ENCODE measurements around the gene FAIM2.

DNA sequence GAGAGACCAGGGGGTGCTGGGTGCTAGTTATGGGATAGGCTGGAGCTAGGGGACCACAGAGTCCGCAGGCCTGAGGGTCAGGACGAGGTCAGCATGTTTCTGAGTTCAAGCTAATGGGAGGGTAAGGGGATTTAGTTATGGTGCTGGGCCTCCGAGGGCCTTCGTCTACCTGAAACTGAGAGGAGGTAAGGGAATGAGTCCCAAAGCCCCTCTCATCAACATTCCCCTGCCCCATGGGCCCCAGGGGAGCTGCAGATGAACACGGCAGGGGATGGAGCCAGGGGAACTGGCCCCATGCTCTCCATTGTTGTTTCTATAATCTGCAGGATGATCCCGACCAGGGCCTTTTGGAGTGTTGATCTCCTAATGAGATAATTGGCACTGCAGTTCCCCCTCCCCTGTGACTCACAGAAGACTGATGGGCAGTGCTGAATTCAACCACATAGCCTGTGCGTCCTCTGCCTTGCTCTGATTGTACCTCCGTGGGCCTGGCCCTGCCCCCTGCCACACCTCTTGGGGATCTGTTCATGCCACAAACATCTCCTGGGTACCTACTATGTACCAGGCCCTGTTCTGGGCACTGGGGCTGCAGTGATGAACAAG lies 21.4 kb downstream of the FAIM2 start:
- TF ChIP-seq, protein P1, sequence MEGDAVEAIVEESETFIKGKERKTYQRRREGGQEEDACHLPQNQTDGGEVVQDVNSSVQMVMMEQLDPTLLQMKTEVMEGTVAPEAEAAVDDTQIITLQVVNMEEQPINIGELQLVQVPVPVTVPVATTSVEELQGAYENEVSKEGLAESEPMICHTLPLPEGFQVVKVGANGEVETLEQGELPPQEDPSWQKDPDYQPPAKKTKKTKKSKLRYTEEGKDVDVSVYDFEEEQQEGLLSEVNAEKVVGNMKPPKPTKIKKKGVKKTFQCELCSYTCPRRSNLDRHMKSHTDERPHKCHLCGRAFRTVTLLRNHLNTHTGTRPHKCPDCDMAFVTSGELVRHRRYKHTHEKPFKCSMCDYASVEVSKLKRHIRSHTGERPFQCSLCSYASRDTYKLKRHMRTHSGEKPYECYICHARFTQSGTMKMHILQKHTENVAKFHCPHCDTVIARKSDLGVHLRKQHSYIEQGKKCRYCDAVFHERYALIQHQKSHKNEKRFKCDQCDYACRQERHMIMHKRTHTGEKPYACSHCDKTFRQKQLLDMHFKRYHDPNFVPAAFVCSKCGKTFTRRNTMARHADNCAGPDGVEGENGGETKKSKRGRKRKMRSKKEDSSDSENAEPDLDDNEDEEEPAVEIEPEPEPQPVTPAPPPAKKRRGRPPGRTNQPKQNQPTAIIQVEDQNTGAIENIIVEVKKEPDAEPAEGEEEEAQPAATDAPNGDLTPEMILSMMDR (IDR thresholded peaks at IDR 0.05; ENCODE audit: poor library complexity, severe bottlenecking), result no peak
- no peak for TF ChIP-seq EZH2 (IDR thresholded peaks at IDR 0.05; ENCODE audit: borderline replicate concordance, insufficient read depth, low read length, poor library complexity, severe bottlenecking)
- no peak for TF ChIP-seq MXI1 (conservative IDR thresholded peaks at IDR 0.05; ENCODE audit: poor library complexity, severe bottlenecking)
- no peak for TF ChIP-seq SMC3 (conservative IDR thresholded peaks at IDR 0.05; ENCODE audit: poor library complexity)
- no peak for TF ChIP-seq POLR2AphosphoS5 (IDR thresholded peaks at IDR 0.05)
- no peak for TF ChIP-seq RAD21 (conservative IDR thresholded peaks at IDR 0.05)
- no peak for TF ChIP-seq TAF1 (IDR thresholded peaks at IDR 0.05; ENCODE audit: low read depth)

Data from neural cell (in vitro differentiated cells).